HepG2 (cell line): ENCODE measurements around the gene ZNF581. TPM values are rescaled to one million over a fixed set of nuclear protein-coding genes. Genes with fewer than 3 reads are reported as not detected.

ENCODE experiments used
- MLLT10 ChIP-seq: sonication (generic); formaldehyde crosslinking; IDR thresholded peaks from 2 replicates; pipeline ENCODE4 v1.4.0; 2020; ENCODE audit warnings: missing genetic modification reagents
- NR2C2 ChIP-seq: sonication (generic); formaldehyde crosslinking; IDR thresholded peaks from 2 replicates; pipeline ENCODE4 v1.4.0; 2020; ENCODE audit warnings: missing genetic modification reagents, mild to moderate bottlenecking, moderate library complexity, borderline replicate concordance
- SIN3A ChIP-seq: IDR thresholded peaks from 2 replicates; pipeline ENCODE4 v1.6.1; 2011; ENCODE audit warnings: low read depth, mild to moderate bottlenecking, control low read depth, low read length, borderline replicate concordance
- THYN1 ChIP-seq: sonication (generic); formaldehyde crosslinking; IDR thresholded peaks from 2 replicates; pipeline ENCODE4 v1.8.1; 2023; ENCODE audit warnings: low read depth, mild to moderate bottlenecking, moderate library complexity, missing genetic modification reagents, borderline replicate concordance
- WIZ ChIP-seq: sonication (generic); formaldehyde crosslinking; IDR thresholded peaks from 2 replicates; pipeline ENCODE4 v1.5.1; 2020; ENCODE audit warnings: mild to moderate bottlenecking, missing genetic modification reagents
- ZNF614 ChIP-seq: IDR thresholded peaks from 2 replicates; pipeline ENCODE4 v1.6.1; 2018; ENCODE audit warnings: missing biosample characterization, missing genetic modification reagents, inconsistent platforms, borderline replicate concordance
- polyA plus RNA-seq, 8 experiments: library from polyadenylated mRNA; depleted of rRNA in 3 of 8; stranded (reverse) in 7 of 8; unstranded in 1 of 8; fragments of >200 nt; fragmentation: Illumina TruSeq in 4 of 8; extraction: Trizol in 4 of 8; gene quantifications; 2 replicates each; pipeline versions ENCODE4 v1.2.1 to v1.2.3, GENCODE V29; 2011 to 2016; ENCODE audit warnings: low read depth in 4 of 8, missing spikeins in 1 of 8, mixed read lengths in 1 of 8; ENCODE audit not compliant: insufficient read depth in 1 of 8
- total RNA-seq, 5 experiments: library from RNA; depleted of rRNA; stranded (reverse); fragments of >200 nt; fragmentation: Illumina TruSeq; extraction: Trizol; gene quantifications; 2 replicates each; pipeline ENCODE4 v1.2.3, GENCODE V29; 2016; ENCODE audit warnings: low read depth in 1 of 5
- TF ChIP-seq, protein P1 (sequence below): sonication (generic); formaldehyde crosslinking; IDR thresholded peaks from 2 replicates; pipeline ENCODE4 v1.4.0; 2020; ENCODE audit warnings: missing genetic modification reagents
- TF ChIP-seq, protein P2 (sequence below): sonication (generic); formaldehyde crosslinking; IDR thresholded peaks from 2 replicates; pipeline ENCODE4 v1.5.1; 2020; ENCODE audit warnings: missing genetic modification reagents, mild to moderate bottlenecking, borderline replicate concordance
- TF ChIP-seq, protein P3 (sequence below): sonication (generic); formaldehyde crosslinking; IDR thresholded peaks from 2 replicates; pipeline ENCODE4 v1.5.0; 2020; ENCODE audit warnings: missing genetic modification reagents
- TF ChIP-seq, protein P4 (sequence below), 2 experiments: sonication (generic) in 1 of 2; formaldehyde crosslinking in 1 of 2; IDR thresholded peaks; 2 replicates each; pipeline versions ENCODE4 v1.4.0 to v1.6.1; 2016 to 2020; ENCODE audit warnings: borderline replicate concordance in 1 of 2, low read depth in 1 of 2, mild to moderate bottlenecking in 1 of 2, missing genetic modification reagents in 1 of 2
- TF ChIP-seq, protein P5 (sequence below): sonication (generic); formaldehyde crosslinking; IDR thresholded peaks from 2 replicates; pipeline ENCODE4 v1.4.0; 2020; ENCODE audit warnings: mild to moderate bottlenecking, missing genetic modification reagents, borderline replicate concordance
- TF ChIP-seq, protein P6 (sequence below): sonication (generic); formaldehyde crosslinking; IDR thresholded peaks from 2 replicates; pipeline ENCODE4 v1.9.0; 2021; ENCODE audit warnings: missing genetic modification reagents, borderline replicate concordance

ZNF581 gene
- total and polyA plus RNA-seq, 2 of the 13 experiments (the other 11 are each of a cell fraction or from before 2014, with no cell fraction given): 19.6 to 49.5 TPM

DNA sequence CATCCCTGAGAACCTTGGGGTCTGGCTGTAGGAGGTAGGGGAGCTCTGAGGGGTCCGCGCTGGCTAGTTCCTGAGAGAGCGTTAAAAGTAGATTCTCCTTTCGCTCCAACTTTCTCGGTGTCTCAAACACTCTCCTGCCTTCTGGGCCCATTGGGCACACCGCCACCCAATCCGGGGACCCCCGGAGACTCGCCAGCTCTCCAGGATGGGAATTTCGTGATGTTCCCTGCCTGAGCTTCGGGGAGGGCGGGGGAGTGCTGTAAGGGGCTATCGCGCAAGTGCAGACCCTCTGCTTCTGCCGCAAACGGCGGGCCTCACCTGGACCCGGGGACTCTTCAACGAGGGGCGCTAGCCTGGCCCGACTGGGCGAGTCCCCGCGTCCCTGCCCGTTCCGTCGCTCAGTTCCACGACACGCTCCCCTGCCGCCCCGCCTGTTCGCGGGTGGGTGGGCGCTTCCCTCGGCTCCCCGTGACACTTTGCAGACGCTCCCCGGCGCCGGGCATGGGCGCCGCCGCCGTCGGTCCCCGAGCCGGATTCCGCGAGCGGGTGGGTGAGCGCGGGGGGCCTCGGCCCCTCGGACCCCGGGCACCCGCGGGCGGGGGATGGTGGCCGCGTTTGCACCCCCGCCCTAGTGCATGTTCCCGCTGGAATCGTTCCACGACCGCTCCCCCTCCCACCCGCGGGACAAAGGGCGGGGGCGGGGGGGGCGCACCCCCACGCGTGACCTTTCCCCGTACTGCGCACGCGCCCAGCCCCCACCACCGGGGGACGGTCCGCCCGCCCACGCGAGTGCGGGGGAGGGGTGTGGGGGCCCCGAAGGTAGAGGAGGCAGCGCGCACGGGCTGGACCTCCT lies 4.5 kb downstream of the ZNF581 start, which contains the start of gene CCDC106 (continued):
- TF ChIP-seq, protein P1, sequence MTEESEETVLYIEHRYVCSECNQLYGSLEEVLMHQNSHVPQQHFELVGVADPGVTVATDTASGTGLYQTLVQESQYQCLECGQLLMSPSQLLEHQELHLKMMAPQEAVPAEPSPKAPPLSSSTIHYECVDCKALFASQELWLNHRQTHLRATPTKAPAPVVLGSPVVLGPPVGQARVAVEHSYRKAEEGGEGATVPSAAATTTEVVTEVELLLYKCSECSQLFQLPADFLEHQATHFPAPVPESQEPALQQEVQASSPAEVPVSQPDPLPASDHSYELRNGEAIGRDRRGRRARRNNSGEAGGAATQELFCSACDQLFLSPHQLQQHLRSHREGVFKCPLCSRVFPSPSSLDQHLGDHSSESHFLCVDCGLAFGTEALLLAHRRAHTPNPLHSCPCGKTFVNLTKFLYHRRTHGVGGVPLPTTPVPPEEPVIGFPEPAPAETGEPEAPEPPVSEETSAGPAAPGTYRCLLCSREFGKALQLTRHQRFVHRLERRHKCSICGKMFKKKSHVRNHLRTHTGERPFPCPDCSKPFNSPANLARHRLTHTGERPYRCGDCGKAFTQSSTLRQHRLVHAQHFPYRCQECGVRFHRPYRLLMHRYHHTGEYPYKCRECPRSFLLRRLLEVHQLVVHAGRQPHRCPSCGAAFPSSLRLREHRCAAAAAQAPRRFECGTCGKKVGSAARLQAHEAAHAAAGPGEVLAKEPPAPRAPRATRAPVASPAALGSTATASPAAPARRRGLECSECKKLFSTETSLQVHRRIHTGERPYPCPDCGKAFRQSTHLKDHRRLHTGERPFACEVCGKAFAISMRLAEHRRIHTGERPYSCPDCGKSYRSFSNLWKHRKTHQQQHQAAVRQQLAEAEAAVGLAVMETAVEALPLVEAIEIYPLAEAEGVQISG (CRISPR knock-in tag): peak; percentile 70; the same call in 1 of the 2 replicates
- TF ChIP-seq SIN3A (no peak), THYN1 (CRISPR knock-in tag) (no peak), WIZ (CRISPR knock-in tag) (0 out of 2 replicates have a peak, but pooled peaks have one; percentile 71), NR2C2 (peak; percentile 32; the same call in 1 of the 2 replicates), MLLT10 (CRISPR knock-in tag) (no peak), ZNF614 (CRISPR knock-in tag) (0 out of 2 replicates have a peak, but pooled peaks have one; percentile 47)
- TF ChIP-seq, protein P2, sequence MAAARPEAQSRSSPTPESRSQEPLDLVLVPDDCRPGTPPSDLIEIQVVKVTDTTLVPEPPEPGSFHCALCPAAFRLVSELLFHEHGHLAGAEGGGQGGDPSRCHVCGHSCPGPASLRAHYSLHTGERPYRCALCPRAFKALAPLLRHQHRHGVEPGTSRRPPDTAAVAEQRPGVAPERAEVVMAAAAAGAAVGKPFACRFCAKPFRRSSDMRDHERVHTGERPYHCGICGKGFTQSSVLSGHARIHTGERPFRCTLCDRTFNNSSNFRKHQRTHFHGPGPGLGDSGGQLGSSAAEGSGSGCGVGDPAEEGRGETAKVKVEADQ (CRISPR knock-in tag): no peak; the same call in 1 of the 2 replicates
- TF ChIP-seq, protein P3, sequence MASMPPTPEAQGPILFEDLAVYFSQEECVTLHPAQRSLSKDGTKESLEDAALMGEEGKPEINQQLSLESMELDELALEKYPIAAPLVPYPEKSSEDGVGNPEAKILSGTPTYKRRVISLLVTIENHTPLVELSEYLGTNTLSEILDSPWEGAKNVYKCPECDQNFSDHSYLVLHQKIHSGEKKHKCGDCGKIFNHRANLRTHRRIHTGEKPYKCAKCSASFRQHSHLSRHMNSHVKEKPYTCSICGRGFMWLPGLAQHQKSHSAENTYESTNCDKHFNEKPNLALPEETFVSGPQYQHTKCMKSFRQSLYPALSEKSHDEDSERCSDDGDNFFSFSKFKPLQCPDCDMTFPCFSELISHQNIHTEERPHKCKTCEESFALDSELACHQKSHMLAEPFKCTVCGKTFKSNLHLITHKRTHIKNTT (CRISPR knock-in tag): no peak; the same call in 1 of the 2 replicates
- TF ChIP-seq, protein P4, sequence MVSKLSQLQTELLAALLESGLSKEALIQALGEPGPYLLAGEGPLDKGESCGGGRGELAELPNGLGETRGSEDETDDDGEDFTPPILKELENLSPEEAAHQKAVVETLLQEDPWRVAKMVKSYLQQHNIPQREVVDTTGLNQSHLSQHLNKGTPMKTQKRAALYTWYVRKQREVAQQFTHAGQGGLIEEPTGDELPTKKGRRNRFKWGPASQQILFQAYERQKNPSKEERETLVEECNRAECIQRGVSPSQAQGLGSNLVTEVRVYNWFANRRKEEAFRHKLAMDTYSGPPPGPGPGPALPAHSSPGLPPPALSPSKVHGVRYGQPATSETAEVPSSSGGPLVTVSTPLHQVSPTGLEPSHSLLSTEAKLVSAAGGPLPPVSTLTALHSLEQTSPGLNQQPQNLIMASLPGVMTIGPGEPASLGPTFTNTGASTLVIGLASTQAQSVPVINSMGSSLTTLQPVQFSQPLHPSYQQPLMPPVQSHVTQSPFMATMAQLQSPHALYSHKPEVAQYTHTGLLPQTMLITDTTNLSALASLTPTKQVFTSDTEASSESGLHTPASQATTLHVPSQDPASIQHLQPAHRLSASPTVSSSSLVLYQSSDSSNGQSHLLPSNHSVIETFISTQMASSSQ (IDR thresholded peaks at IDR 0.05; ENCODE audit: low read depth): no peak
- TF ChIP-seq, protein P4 (CRISPR knock-in tag; IDR thresholded peaks at IDR 0.05; ENCODE audit: borderline replicate concordance): peak; percentile 61; the same call in 1 of the 2 replicates
- TF ChIP-seq, protein P5, sequence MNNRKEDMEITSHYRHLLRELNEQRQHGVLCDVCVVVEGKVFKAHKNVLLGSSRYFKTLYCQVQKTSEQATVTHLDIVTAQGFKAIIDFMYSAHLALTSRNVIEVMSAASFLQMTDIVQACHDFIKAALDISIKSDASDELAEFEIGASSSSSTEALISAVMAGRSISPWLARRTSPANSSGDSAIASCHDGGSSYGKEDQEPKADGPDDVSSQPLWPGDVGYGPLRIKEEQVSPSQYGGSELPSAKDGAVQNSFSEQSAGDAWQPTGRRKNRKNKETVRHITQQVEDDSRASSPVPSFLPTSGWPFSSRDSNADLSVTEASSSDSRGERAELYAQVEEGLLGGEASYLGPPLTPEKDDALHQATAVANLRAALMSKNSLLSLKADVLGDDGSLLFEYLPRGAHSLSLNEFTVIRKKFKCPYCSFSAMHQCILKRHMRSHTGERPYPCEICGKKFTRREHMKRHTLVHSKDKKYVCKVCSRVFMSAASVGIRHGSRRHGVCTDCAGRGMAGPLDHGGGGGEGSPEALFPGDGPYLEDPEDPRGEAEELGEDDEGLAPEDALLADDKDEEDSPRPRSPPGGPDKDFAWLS: no peak
- TF ChIP-seq, protein P6, sequence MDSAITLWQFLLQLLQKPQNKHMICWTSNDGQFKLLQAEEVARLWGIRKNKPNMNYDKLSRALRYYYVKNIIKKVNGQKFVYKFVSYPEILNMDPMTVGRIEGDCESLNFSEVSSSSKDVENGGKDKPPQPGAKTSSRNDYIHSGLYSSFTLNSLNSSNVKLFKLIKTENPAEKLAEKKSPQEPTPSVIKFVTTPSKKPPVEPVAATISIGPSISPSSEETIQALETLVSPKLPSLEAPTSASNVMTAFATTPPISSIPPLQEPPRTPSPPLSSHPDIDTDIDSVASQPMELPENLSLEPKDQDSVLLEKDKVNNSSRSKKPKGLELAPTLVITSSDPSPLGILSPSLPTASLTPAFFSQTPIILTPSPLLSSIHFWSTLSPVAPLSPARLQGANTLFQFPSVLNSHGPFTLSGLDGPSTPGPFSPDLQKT (CRISPR knock-in tag): no peak
